HG02759 (cell line): ENCODE data around the gene GNG14.
"Not testable (repeated sequence)": the region's sequence is repeated elsewhere in the genome, so short reads cannot be mapped to it uniquely, and the experiment has no call there.

ENCODE experiments used
- ATAC-seq: cut with Tn5 transposase; IDR thresholded peaks from one replicate; pipeline ENCODE4 v1.9.1; 2021; ENCODE audit warnings: mild to moderate bottlenecking, moderate library complexity; ENCODE audit not compliant: unreplicated experiment

Gene GNG14

GRCh38 chr19:12722566-12723380 is 35.0 kb downstream of the GNG14 start:
- ATAC-seq, result peak; percentile 79

- ATAC-seq, result no peak
Measured at GRCh38 chr19:12723381-12723640, 35.5 kb downstream of the GNG14 start.

GRCh38 chr19:12723641-12724426 is 36.0 kb downstream of the GNG14 start, which contains the start of gene TNPO2:
TSS of gene TNPO2 (minus strand) at chr19:12723932. CDS start at chr19:12720977, 2,955 bp downstream.
- peak; percentile 31 for ATAC-seq

- ATAC-seq, result not testable (repeated sequence)
Measured at GRCh38 chr19:12725612-12726011, 37.8 kb downstream of the GNG14 start.

- no peak for ATAC-seq
Measured at GRCh38 chr19:12726988-12727316, 39.2 kb downstream of the GNG14 start.

GRCh38 chr19:12727745-12728433 is 40.1 kb downstream of the GNG14 start:
- no peak for ATAC-seq

GRCh38 chr19:12730064-12730463 is 42.3 kb downstream of the GNG14 start:
- no peak for ATAC-seq

- no peak for ATAC-seq
Measured at GRCh38 chr19:12731337-12731736, 43.5 kb downstream of the GNG14 start.

GRCh38 chr19:12733369-12734214 is 45.8 kb downstream of the GNG14 start:
- ATAC-seq, result no peak

GRCh38 chr19:12736995-12737834 is 49.4 kb downstream of the GNG14 start, which contains the start of gene GET3:
TSS of gene GET3 (plus strand) at chr19:12737497. CDS start at chr19:12737506, 9 bp downstream.
- peak; percentile 68 for ATAC-seq

- ATAC-seq, result no peak
Measured at GRCh38 chr19:12737835-12738351, 50.1 kb downstream of the GNG14 start.
